ENCODE results near the gene VEZT.

GRCh38 chr12:95187865-95188415 lies 29.7 kb upstream of the VEZT start:
- TF ChIP-seq CTCF (IDR thresholded peaks at IDR 0.05) (no peak), POLR2A (IDR thresholded peaks at IDR 0.05) (no peak)
